ENCODE data around the gene ACIN1. TPM values are rescaled to one million over a fixed set of nuclear protein-coding genes. Genes with fewer than 3 reads are reported as not detected.

Gene ACIN1
- polyA plus RNA-seq, 1 donor (not counting 4 experiments of a cell fraction or from before 2014, with no cell fraction given), result 104 TPM

- H4K20me1 ChIP-seq (ENCODE audit: control insufficient read depth, extremely low read depth, insufficient read depth, low read length), result no peaks in the 10 kb centered on the region
- H2AFZ ChIP-seq (ENCODE audit: control insufficient read depth, low read length), result peak within 1 kb of the TSS; percentile 30
- FAIRE-seq, result no peak
- H3K4me2 ChIP-seq (ENCODE audit: control insufficient read depth, extremely low read depth, insufficient read depth, low read depth, low read length), result peak within 1 kb of the TSS; percentile 89
- peak within 1 kb of the TSS; percentile 31 for H3K27ac ChIP-seq (ENCODE audit: control insufficient read depth, insufficient read depth, low read length)
- H3K79me2 ChIP-seq (ENCODE audit: control insufficient read depth, insufficient read depth, low read length), result peaks cover 5% of the 10 kb centered on the region
- H3K4me3 ChIP-seq (ENCODE audit: control insufficient read depth in 2 of 3, extremely low read depth in 1 of 3, insufficient read depth in 2 of 3, low read depth in 1 of 3, low read length in 3 of 3), result peak within 1 kb of the TSS; percentile 36 to 68 (median 64)
- dilution Hi-C loops (cut with MboI; ENCODE audit: extremely low pct_ligation_motif_present, low sequenced_read_pairs), result no loop called here
- DNase-seq (ENCODE audit: low read depth, low spot score), result no peak
- H3K4me1 ChIP-seq (ENCODE audit: control insufficient read depth, extremely low read depth, insufficient read depth, low read length), result peaks cover 31% of the 10 kb centered on the region
- TF ChIP-seq CTCF (optimal IDR thresholded peaks at IDR 0.05 in 1 of 3, IDR thresholded peaks at IDR 0.05 in 1 of 3, conservative IDR thresholded peaks at IDR 0.05 in 1 of 3; ENCODE audit: extremely low read depth in 1 of 3, insufficient read depth in 2 of 3, low read length in 3 of 3) (no peak), EZH2 (IDR thresholded peaks at IDR 0.05; ENCODE audit: low read length) (no peak)
- peak within 1 kb of the TSS; percentile 58 for H3K9ac ChIP-seq (ENCODE audit: control insufficient read depth, extremely low read depth, insufficient read depth, low read length)
- no peaks in the 10 kb centered on the region for H3K9me1 ChIP-seq (ENCODE audit: control insufficient read depth, extremely low read depth, insufficient read depth, low read length)
- H3K36me3 ChIP-seq (ENCODE audit: control insufficient read depth in 2 of 2, extremely low read depth in 1 of 2, insufficient read depth in 2 of 2, low read length in 2 of 2), result peaks cover 17 to 21% of the 10 kb centered on the region in 2 experiments
- no peaks in the 10 kb centered on the region for H3K27me3 ChIP-seq (ENCODE audit: control insufficient read depth, extremely low read depth, insufficient read depth, low read length)
- H3K9me3 ChIP-seq (ENCODE audit: control insufficient read depth, low read depth, low read length), result no peaks in the 10 kb centered on the region
These were observed 37.8 kb downstream of the ACIN1 start, which contains the start of gene CDH24 for GRCh38 chr14:23056956-23057756. TSS of gene CDH24 (minus strand) at chr14:23057520. CDS start at chr14:23055733, 1,787 bp downstream.

DNA sequence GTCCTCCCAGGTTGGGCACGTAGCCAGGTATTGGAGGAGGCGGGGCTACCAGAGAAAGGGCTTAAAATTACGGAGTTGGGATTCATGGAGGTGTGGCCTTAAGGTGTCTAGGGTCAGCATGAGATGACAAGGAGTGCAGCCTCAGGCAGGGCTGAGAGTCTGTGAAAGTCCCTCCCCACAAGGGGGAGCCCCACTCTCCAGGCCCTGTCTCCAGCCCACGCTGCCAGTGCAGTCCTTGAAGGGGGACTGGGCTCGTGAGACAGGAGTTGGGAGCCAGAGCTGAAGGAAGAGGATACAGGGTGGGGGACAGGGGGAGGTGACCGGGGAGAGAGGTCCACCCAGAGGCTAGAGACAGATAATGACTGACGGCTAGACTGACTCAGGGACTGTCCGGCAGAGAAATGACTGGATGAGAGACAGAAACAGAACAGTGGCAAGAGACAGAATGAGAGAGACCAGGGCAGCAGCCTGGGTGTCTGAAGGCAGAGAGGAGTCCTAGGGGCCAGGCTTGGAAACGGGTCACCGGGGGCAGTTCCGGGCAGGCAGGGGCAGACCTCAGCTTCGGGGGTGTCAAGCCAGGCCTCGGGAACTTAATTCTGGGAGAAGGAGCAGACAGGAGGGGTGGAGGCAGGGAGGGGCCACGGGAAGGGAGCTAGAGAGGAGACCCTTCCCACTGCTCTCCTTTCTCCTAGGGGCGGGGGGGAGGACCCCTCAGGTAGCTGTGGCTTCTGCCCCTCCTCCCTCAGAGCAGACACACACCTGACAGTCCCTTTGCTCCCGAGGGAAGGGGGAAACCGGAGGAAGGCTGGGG, 38.6 kb downstream of the ACIN1 start:
- H3K4me1 ChIP-seq (ENCODE audit: control insufficient read depth, extremely low read depth, insufficient read depth, low read length), result peaks cover 25% of the 10 kb centered on the region
- H3K27ac ChIP-seq (ENCODE audit: control insufficient read depth, insufficient read depth, low read length), result no peak overlapping the region
- H3K9ac ChIP-seq (ENCODE audit: control insufficient read depth, extremely low read depth, insufficient read depth, low read length), result peak overlapping the region; percentile 58
- H3K9me1 ChIP-seq (ENCODE audit: control insufficient read depth, extremely low read depth, insufficient read depth, low read length), result no peaks in the 10 kb centered on the region
- TF ChIP-seq EZH2 (IDR thresholded peaks at IDR 0.05; ENCODE audit: low read length), result no peak
- peak; percentile 77 to 86 (median 84) for TF ChIP-seq CTCF (optimal IDR thresholded peaks at IDR 0.05 in 1 of 3, IDR thresholded peaks at IDR 0.05 in 1 of 3, conservative IDR thresholded peaks at IDR 0.05 in 1 of 3; ENCODE audit: extremely low read depth in 1 of 3, insufficient read depth in 2 of 3, low read length in 3 of 3)
- DNase-seq (ENCODE audit: low read depth, low spot score) (peak; percentile 58), FAIRE-seq (peak; percentile 79)
- dilution Hi-C loops (cut with MboI; ENCODE audit: extremely low pct_ligation_motif_present, low sequenced_read_pairs), result no loop called here
- no peaks in the 10 kb centered on the region for H4K20me1 ChIP-seq (ENCODE audit: control insufficient read depth, extremely low read depth, insufficient read depth, low read length)
- H3K79me2 ChIP-seq (ENCODE audit: control insufficient read depth, insufficient read depth, low read length), result peaks cover 5% of the 10 kb centered on the region
- H2AFZ ChIP-seq (ENCODE audit: control insufficient read depth, low read length), result peak overlapping the region; percentile 30
- no peaks in the 10 kb centered on the region for H3K9me3 ChIP-seq (ENCODE audit: control insufficient read depth, low read depth, low read length)
- peak overlapping the region; percentile 89 for H3K4me2 ChIP-seq (ENCODE audit: control insufficient read depth, extremely low read depth, insufficient read depth, low read depth, low read length)
- H3K4me3 ChIP-seq (ENCODE audit: control insufficient read depth in 2 of 3, extremely low read depth in 1 of 3, insufficient read depth in 2 of 3, low read depth in 1 of 3, low read length in 3 of 3), result peak overlapping the region; percentile 28 to 63 (median 63)
- H3K36me3 ChIP-seq (ENCODE audit: control insufficient read depth in 2 of 2, extremely low read depth in 1 of 2, insufficient read depth in 2 of 2, low read length in 2 of 2), result peaks cover 16 to 17% of the 10 kb centered on the region in 2 experiments
- H3K27me3 ChIP-seq (ENCODE audit: control insufficient read depth, extremely low read depth, insufficient read depth, low read length), result no peaks in the 10 kb centered on the region

Data from keratinocyte (primary cell).